GM13976 (cell line): ENCODE data around the gene ELP6.
"Not testable (repeated sequence)": the region's sequence is repeated elsewhere in the genome, so short reads cannot be mapped to it uniquely, and the experiment has no call there.

ENCODE experiments used
- DNase-seq: peaks from one replicate; pipeline ENCODE4 v3.0.0; 2012; ENCODE audit warnings: low spot score
- in situ Hi-C: fragments of 300-500 bp; cut with MboI; formaldehyde crosslinking; loops from one replicate; pipeline ENCODE4 v1.12.0; 2022; ENCODE audit warnings: low sequenced_read_pairs, mixed read lengths, inconsistent platforms; ENCODE audit not compliant: unreplicated experiment
- TF ChIP-seq, protein P1 (sequence below): IDR thresholded peaks from 2 replicates; pipeline ENCODE4 v1.5.1; 2012; ENCODE audit warnings: borderline replicate concordance, mild to moderate bottlenecking; ENCODE audit not compliant: insufficient read depth; ENCODE audit errors: extremely low read depth, missing control alignments, control extremely low read depth

ELP6 gene

DNA sequence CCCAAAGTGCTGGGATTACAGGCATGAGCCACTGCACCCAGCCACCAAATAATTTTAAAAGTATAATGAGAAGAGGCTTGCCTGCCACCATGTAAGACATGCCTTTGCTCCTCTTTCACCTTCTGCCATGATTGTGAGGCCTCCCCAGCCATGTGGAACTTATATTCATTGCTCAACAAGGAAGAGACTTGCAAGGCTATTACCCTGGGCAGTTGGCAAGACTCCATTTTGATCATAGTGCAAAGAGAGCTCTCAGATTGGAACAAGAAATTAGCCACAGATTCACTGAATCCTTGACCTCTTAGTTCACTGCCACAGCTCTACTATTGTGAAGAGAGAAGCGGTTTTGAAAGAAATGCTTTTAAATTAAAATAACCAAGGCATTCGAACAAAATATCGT is 43.9 kb downstream of the ELP6 start:
- in situ Hi-C loops = no loop called here
- TF ChIP-seq, protein P1, sequence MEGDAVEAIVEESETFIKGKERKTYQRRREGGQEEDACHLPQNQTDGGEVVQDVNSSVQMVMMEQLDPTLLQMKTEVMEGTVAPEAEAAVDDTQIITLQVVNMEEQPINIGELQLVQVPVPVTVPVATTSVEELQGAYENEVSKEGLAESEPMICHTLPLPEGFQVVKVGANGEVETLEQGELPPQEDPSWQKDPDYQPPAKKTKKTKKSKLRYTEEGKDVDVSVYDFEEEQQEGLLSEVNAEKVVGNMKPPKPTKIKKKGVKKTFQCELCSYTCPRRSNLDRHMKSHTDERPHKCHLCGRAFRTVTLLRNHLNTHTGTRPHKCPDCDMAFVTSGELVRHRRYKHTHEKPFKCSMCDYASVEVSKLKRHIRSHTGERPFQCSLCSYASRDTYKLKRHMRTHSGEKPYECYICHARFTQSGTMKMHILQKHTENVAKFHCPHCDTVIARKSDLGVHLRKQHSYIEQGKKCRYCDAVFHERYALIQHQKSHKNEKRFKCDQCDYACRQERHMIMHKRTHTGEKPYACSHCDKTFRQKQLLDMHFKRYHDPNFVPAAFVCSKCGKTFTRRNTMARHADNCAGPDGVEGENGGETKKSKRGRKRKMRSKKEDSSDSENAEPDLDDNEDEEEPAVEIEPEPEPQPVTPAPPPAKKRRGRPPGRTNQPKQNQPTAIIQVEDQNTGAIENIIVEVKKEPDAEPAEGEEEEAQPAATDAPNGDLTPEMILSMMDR = no peak
- no peak for DNase-seq

GRCh38 chr3:47468315-47468714 is 45.2 kb downstream of the ELP6 start:
- DNase-seq, in situ Hi-C loops: not testable (repeated sequence)

- DNase-seq = no peak
- in situ Hi-C loops = no loop called here
- TF ChIP-seq, protein P1 = no peak
Observed at GRCh38 chr3:47464588-47464987, 48.9 kb downstream of the ELP6 start.

GRCh38 chr3:47459534-47460085 is 53.9 kb downstream of the ELP6 start:
- in situ Hi-C loops, DNase-seq: not testable (repeated sequence)

GRCh38 chr3:47456984-47457383 is 56.5 kb downstream of the ELP6 start:
- TF ChIP-seq, protein P1 = no peak
- no peak for DNase-seq
- in situ Hi-C loops = no loop called here

DNA sequence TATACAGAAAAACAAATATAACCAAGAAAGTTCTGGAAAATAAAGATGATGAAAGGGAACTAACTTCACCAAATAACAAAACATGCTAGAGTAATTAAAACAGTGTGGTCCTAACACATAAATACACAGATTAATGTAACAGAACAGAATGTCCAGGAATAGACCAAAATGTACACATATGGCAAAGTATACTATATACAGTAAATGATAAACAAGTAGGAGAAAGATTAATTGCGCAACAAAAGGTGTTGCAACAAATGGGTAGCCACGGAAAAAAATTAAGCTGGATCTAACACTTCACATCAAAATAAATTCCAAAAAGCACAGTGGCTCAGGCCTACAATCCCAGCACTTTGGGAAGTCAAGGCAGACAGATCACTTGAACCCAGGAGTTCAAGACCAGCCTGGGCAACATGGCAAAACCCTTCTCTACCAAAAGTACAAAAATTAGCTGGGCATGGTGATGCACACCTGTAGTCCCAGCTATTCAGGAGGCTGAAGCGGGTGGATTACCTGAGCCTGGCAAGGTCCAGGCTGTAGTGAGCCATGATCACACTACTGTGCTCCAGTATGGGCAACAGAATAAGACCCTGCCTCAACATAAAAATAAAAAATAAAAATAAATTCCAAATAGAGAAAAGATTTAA is 57.6 kb downstream of the ELP6 start:
- TF ChIP-seq, protein P1 = no peak
- DNase-seq = no peak
- in situ Hi-C loops = no loop called here

DNA sequence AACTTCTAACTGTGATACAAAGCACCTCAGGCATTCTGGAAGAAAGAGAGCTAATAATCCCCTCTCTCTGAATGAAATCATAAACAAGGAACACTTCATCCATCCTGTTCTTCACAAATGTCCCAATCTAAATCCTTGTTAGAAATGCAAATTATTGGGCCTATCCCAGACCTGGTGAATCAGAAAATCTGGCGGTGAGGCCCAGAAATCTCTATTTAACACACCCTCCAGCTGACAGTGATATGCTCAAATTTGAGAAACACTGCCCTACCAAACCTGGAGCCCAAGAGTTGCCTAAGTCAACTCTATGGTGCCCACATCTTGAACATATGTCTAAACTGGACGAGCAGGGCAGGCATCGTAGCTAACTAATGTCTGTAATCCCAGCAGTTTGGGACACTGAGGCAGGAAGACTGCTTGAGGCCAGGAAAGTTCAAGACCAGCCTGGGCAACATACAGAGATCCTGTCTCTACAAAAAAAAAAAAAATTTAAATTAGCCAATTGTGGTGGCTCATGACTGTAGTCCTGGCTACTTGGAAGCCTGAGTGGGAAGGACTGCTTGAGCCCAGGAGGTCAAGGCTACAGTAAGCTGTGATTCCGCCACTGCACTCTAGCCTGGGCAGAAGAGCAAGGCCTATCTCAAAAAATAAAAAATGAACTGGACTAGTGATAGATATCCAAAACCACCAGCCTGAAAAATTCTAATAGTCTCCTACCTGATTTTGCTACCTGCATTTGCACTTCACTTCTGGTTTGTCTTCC is 60.9 kb downstream of the ELP6 start:
- TF ChIP-seq, protein P1 = no peak
- no peak for DNase-seq
- in situ Hi-C loops = no loop called here
